ENCODE measurements around the gene KCNC1.

KCNC1 gene

GRCh38 chr11:17736930-17737817 is 2.6 kb downstream of the KCNC1 start:
- no peak for DNase-seq

- DNase-seq = no peak
These were observed 3.8 kb downstream of the KCNC1 start for GRCh38 chr11:17738151-17738973.

GRCh38 chr11:17739945-17740338 is 5.4 kb downstream of the KCNC1 start:
- no peak for DNase-seq

DNA sequence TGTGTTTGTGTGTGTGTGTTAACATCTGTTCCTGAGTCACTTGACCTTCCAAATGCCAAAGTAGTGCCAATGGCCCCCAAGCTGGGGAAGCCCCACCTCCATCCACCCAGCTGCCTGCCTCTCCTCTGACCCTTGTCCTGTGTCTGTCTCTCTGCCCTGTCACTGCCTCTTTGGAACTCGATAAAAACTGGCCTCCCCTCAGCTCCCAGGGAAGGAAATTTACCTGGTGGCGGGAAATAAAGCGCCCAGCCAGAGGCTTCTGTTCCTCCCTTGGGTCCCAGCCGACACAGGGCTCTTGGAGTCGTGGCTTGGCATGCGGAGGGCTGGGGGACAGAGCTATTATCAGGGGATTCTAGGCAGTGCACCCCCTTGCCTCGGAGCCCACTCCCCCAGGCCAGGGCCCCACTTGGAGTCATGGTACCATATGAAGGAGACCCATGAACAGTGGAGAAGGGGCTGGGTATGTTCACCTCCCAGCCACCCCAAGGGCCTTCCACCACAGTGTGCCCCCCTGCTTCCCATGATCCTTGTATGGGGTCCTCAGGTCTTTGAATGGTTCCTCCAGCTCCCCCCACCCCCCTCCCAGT is 6.2 kb downstream of the KCNC1 start:
- DNase-seq = no peak

- no peak for DNase-seq
These were observed 6.9 kb downstream of the KCNC1 start for GRCh38 chr11:17741487-17741886.

- DNase-seq = no peak
These were observed 7.4 kb downstream of the KCNC1 start for GRCh38 chr11:17742019-17742418.

DNA sequence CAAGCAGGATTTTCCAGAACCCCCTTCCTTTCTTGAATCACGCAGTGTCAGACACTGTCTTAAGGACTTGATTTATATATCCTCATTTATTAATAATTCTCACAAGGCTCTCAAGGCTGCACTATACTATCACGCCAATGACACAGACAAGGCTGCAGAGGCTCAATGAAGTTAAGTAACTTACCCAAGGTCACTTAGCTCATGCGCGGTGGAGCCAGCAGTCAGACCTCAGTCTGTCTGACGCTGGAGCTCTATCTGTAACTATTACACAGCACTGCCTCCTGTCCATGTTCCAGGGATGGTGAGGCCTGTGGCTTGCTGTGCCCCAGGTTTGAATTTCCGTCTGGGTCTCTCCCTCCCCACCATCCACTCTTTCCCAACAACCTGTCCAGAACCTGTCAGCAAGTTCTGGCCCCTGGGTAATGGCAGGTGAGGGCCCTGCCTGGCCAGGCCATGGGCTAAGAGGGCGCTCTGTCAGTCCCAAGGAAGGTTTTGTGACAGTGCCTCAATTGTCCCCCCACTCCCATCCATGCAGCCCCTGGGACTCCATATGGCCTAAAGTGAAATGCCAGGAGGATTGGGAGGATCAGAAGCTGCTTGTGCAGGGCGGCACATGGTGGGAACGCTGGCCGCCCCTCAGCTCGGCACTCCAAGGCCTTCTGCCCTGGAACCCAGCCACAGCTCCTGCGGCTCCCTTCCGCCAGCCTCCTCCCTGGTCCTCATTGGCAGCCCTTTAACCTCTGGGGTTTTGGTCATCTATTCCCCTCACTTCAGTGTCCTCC is 8.6 kb downstream of the KCNC1 start:
- DNase-seq = no peak

DNA sequence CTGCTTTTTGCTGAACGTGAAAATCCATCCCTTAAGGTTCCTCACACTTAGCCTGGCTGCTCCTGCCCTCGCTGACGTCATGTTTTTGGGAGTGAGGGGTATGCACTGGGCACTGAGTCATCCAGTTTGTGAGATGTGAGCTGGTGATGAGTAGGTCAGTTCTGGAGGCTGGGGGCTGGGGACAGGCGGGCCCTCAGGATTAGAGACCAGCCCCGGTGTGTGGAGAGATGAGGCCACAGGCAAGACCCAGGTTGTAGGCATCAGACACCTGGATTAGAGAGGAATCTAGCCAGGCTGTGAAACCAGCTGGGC is 9.2 kb downstream of the KCNC1 start:
- no peak for DNase-seq

DNA sequence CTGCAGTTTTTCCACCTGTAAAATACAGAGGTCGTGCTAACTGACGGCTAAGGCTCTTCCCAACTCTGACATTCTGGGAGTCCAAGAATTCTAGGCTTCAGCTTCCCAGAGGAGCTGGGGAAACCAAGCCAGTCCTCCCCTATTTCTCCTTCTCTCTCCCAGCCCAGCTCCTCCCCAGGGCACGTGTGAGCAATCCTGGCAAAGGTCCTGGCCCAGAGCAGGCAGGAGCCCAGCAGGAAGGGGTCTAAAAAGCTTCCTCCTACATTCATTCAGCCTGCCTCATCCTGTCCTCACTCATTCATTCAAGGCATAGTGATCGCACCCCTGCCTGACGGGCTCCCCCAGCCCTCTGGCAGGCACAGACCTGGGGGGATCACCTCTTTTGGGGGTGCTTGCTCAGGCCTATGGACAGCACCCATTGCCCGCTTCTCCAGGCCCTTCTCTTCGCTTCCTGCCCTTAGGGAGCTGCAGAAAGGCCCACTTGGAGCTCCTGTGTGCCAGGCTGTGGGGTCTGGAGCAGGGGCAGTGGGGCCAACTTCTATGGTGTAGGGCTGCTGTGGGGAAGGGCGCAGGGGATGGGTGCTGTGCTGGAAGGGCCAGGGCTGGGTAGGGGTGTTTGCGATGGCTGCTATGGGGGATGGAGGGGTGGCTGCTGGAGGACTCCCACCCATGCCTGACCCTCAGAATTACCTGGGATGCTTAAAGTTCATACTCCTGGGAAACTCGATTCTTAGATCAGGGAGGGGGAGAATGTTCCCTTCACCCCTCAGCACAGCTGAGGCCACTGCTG is 9.8 kb downstream of the KCNC1 start:
- no peak for DNase-seq

DNA sequence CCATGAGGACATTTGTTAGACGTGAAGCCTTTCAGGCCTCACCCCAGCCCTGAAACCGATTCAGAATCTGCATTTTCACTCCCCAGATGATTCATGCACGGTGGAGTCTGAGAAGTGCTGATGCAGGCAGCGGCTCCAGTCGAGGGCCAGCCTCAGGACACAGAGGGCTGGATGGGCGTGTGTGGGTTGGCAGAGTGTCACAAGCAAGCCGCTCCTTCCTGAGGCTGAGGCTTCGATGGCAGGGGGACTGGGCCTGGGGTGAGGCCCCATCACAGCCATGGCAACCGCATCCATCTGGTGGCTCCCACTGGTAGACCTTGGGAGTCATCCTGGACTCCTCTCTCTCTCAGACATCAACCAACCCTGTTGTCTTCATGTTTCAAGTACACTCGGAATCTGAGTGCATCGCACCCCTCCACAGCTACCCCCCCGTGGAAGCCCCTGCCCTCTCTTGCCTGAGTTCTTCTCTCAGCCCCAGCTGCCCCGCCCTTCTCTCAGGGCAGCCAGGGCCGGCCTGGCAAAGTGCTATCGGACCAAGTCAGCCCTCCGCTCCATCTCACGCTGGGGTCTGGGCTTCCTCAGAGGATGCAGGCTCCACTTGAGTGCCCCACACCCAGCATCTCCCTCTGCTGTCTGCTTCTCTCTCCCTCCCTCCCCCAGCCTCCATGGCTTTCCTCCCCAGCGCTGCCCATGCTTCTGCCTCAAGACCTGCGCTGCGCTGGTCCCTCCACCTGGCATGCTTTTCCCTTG is 10.6 kb downstream of the KCNC1 start:
- DNase-seq = no peak

GRCh38 chr11:17746096-17746495 is 11.5 kb downstream of the KCNC1 start:
- DNase-seq = no peak

- DNase-seq = no peak
These were observed 12.8 kb downstream of the KCNC1 start for GRCh38 chr11:17747131-17747955.

- no peak for DNase-seq
These were observed 13.5 kb downstream of the KCNC1 start for GRCh38 chr11:17748044-17748443.

DNA sequence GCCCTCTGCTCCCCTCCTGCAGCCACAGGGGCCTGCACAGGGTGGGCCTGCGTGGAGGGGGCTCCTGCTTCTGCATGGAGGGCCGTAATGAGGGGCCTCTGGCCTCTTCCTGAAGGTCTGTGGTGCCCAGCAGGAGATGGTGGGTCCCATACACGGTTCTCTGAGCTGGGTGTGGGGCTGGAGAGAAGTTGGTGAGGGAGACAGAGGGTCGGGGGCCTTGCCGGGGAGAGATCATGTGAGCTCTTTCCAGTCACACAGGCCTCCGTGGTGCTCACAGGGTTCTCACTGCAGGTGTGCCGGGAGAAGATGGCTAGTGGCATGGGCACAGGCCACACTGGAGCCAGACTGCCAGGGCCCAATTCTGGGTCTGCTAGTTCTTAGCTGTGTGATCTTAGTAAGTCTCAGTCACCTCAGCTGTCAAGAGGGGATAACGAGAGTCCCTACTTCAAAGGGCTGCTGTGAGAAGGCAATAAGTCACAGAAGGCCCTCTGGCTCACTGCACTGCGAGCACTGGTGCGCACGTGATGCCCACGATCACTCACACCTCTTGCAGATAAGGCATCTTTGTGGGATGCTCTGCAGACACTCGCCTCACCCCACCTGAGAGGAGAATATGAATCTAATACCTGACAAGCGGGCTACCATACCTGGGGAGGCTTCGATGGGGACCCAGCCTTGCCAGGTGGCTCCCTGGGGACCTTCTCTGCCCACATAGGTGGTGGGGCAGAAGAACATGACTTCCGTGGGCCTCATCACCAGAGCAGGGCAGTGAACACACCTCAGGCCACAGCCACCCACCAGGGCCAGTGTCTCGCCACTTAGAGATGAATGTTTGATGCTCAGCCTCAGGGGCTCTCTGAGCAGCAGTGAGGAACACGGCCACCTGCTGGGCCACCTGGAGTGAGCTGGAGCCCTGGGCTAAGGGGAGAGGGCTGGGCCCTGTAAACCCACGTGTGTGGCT is 14.5 kb downstream of the KCNC1 start:
- DNase-seq = no peak

- no peak for DNase-seq
These were observed 15.6 kb downstream of the KCNC1 start for GRCh38 chr11:17750013-17750800.

GRCh38 chr11:17750801-17751165 is 16.2 kb downstream of the KCNC1 start:
- DNase-seq = no peak

DNA sequence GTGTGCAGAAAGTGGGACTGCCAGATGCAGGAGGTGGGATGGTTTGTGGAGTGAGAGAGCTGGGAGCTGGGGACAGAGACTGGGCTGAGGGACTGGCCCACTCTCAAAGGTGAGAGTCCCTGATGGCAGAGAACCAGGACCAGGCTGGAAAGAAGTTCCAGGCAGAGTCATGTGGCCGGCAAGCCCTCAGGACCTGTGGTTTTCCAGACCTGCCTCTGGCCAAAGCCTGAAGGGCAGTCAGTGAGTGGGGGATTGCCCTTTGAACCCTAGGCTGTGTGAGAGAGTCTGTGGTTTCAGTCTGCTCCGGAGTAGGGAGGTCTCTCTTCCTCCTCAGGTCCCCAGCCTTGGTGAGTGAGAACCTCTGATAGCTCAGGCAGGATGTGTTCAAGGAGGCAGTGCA is 17.0 kb downstream of the KCNC1 start:
- no peak for DNase-seq

DNA sequence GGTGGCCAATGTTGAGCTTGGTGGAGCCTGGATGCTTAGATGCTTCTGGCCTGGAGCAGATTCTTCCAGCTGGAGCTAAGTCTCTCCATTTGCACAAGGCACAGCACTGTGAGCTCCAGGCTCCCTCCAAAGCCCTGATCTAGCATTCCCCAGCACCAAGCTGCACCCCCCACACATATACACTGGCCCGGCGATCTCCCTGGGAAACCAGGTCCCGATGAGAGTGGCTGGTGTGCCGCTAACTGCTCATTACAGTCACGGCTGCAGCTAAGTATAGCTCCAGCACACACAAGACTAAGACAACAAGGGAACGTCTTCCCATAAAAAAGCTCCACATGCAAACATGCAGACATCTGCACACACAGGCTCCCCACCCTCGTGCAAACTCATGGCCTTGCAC is 17.6 kb downstream of the KCNC1 start:
- no peak for DNase-seq
